Activated CD8-positive, alpha-beta memory T cell treated with anti-CD3 and anti-CD28 coated beads for 4 hours (primary cell): ENCODE measurements around the gene CA5A.
"Not testable (repeated sequence)": the region's sequence is repeated elsewhere in the genome, so short reads cannot be mapped to it uniquely, and the experiment has no call there.

Experiments
- DNase-seq, 2 donors: peaks; one replicate each; pipeline ENCODE4 v3.0.0-alpha.2; 2020; ENCODE audit warnings: low read depth in 2 of 2

The CA5A gene

GRCh38 chr16:87896176-87896890 is 40.0 kb downstream of the CA5A start:
- DNase-seq, result not testable (repeated sequence)

- DNase-seq, result peak; percentile 59 to 81
Measured at GRCh38 chr16:87895641-87896141, 40.6 kb downstream of the CA5A start.

- DNase-seq, result not testable (repeated sequence)
Measured at GRCh38 chr16:87894005-87894404, 42.3 kb downstream of the CA5A start.

- DNase-seq, result no peak
Measured at GRCh38 chr16:87891764-87892163, 44.6 kb downstream of the CA5A start.

GRCh38 chr16:87889762-87890161 is 46.6 kb downstream of the CA5A start:
- not testable (repeated sequence) for DNase-seq

- DNase-seq, result not testable (repeated sequence)
Measured at GRCh38 chr16:87888346-87888745, 48.0 kb downstream of the CA5A start.

- not testable (repeated sequence) for DNase-seq
Measured at GRCh38 chr16:87887931-87888330, 48.4 kb downstream of the CA5A start.

- not testable (repeated sequence) for DNase-seq
Measured at GRCh38 chr16:87885371-87885967, 50.9 kb downstream of the CA5A start.

- no peak for DNase-seq
Measured at GRCh38 chr16:87882436-87883019, 53.8 kb downstream of the CA5A start.

- no peak for DNase-seq
Measured at GRCh38 chr16:87881324-87882200, 54.8 kb downstream of the CA5A start.

GRCh38 chr16:87880117-87880696 is 56.1 kb downstream of the CA5A start:
- DNase-seq, result no peak

GRCh38 chr16:87879411-87880013 is 56.8 kb downstream of the CA5A start:
- DNase-seq, result not testable (repeated sequence)

GRCh38 chr16:87878704-87879103 is 57.6 kb downstream of the CA5A start:
- no peak for DNase-seq

GRCh38 chr16:87877942-87878507 is 58.3 kb downstream of the CA5A start:
- DNase-seq, result no peak

- peak; percentile 71 to 80 for DNase-seq
Measured at GRCh38 chr16:87874639-87875427, 61.5 kb downstream of the CA5A start.

GRCh38 chr16:87870418-87871291 is 65.7 kb downstream of the CA5A start:
- DNase-seq, result not testable (repeated sequence)

- not testable (repeated sequence) for DNase-seq
Measured at GRCh38 chr16:87869879-87870417, 66.4 kb downstream of the CA5A start.

- peak; percentile 78 to 81 for DNase-seq
Measured at GRCh38 chr16:87869061-87869878, 67.1 kb downstream of the CA5A start, which contains the start of gene SLC7A5. SLC7A5 (minus strand) TSS chr16:87869507; CDS start chr16:87869422, 85 bp downstream.
